GM18909 (cell line): ENCODE measurements around the gene CTNNA3.

Source experiments
- ATAC-seq: cut with Tn5 transposase; IDR thresholded peaks from one replicate; pipeline ENCODE4 v1.9.1; 2021; ENCODE audit warnings: mild to moderate bottlenecking; ENCODE audit not compliant: unreplicated experiment, poor library complexity

CTNNA3 gene

DNA sequence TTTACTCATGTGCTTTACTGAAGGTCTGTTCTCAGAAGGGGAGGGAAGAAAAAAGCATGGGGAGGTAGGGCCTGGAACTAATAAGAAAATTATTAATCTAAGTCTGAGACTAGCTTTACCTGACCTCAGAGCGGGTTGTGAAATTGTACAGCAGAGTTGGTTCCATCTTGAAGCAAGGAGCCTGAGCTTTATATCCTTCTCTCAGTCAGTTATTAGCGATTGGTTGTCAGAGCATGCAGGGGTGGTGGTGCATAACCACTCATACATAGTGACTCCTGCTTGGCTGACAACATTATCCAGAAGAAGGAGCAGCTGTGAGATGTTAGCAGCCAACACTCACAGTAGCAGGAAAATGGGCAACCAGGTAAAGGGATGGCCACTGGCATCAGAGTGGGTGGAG lies 1746.5 kb downstream of the CTNNA3 start:
- no peak for ATAC-seq

DNA sequence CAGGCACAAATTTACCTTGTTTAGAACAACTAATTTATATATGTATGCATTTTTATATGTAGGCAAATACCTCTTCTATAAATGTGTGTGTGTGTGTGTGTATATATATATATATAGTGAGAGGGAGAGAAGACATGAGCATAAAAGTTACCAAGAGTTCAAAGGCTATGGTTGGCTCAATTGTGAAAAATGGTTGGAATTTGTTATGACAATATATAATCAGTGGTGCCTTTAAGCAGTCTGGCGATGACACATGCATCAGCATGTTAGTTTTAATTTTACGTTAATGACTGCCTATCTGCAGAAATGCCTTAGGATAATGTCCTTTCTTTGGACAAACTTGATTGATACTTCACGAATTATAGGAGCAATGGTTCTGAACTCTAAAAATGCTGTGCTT lies 1750.9 kb downstream of the CTNNA3 start:
- no peak for ATAC-seq

DNA sequence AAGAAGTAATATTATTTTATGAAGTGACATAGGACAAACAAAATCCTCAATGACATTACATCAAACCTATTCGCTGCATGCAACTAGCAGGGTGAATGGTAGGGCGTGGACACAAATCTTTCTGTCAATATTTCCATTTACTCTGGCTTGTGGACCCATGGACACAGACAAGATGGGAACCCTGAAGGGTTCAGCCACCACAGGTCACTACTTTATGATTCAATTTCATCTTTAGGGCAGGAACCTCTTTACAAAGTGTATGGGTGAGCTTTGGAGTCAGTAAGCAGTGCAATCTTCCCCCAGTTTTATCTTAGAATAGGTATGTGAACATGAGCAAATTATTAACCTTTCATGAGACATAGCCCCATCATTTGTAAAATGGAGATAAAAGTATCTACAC lies 1752.5 kb downstream of the CTNNA3 start:
- ATAC-seq = no peak

DNA sequence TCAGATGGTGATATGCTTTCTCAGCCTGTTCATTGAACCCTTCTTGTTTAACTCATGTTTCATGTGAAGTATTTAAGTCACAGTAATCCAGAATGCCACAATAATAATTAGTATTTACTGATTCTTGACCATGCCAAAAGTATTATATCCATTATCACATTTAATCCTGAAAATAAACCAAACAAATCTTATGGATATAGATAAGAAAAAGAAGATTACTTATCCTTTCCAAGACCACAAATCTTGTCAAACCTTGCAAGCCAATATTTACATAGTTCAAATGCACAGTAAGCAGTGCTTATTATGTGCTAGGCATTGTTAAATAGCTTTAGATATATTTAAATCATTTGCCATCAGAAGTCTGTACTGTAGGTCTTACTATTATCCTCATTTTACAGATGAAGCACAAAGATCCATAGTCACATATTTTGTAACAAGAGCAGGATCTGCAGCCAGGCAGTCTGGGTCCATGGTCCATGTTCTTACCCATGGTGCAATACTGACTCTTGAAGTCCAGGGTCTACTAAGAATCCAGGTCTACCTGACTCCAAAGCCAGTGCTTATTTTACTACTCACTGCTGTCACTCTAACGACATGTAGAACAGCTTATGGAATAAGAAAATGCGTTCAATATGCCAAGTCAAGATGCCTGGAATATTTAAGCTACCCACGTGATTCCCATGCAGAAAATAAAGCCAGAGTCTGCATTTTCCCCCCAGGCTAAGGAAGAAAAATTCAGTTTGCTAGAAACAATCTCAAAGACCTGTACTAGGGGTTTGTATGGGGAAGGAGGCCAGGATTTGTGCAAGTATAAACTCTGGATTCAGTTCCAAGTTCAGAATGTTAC lies 1755.0 kb downstream of the CTNNA3 start:
- ATAC-seq = no peak

DNA sequence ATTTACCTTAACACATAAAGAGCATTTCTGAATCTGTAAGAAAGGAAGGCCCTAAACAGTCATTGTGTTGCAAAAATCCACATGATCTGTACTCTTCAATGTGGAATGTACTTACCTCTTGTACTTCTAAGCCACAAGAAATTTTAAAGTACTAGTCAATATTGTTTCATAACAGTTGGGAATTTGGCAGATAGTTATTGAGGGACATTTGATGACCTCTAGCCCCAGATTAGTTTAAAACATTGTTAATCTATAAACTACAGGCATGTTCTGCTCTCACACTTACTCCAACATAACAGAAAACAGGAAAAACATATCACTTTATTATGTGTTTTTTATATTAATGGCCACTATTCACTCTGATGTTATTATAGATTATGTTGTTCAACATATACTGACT lies 1755.9 kb downstream of the CTNNA3 start:
- ATAC-seq = no peak

DNA sequence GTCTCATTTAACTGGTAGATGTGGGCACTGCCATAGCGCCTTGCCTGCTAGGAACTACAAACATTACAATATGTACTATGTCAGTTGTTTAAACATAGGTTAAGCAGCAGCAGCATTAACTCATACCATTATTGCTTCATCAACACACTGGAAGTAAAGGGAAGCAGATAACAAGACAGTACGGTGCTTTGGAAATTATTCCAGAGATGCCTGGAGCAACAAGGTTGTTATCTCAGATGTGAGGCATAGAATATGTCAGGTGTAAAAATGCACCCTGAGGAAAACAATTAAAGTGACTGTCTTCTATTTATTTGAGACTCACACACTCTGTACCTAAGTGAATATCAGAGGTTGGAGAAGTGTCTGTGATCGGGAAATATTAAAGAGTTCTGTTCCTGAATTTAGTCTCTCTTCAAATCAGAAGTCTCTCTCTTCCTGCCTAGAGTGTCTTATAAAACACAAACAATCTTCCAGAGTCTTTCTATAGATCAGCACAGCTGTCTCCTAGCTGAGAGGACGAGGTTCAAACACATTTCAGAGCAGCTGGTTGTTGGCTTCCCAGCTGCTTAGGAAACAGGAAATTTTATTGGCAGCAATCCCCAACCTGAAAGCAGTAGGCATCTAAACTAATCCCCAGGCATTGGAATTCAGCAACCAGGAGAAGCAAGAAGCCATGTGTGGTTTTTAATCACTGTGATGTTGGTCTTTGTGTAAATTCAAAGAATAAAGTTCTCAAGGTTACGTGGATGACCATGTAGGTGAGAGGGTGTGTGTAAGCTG lies 1764.5 kb downstream of the CTNNA3 start:
- no peak for ATAC-seq

DNA sequence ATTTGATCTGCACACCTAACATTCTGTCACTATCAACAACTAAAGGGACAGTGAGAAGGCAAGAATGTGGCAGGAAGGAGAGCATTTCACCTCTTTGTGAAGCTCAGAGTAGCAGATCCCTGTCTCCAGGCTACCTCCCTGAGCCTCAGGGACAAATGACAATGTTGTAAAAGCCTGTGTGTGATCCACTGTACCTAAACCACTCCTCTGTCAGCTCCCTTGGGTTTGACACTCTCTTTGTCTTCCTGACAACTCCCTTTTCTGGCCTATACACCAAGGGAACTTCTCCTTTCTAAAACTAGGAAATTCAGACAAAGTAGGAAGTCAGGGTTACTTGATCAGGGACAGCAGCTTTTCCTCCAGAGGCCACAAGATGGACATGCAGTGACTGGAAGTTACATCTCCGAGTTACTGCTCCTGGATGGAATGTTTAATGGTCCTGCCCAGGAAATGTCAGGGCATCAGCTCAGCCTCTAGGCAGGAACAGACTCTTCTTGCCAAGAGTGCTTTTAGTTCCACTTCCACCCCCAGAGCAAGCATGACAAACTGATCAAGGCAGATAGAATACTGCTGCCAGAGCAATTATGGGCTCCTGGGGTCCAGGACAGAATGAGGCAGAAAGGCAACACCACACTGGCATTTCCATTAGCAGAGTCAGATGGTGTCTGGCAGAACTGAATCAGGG lies 1784.7 kb downstream of the CTNNA3 start:
- ATAC-seq = no peak

DNA sequence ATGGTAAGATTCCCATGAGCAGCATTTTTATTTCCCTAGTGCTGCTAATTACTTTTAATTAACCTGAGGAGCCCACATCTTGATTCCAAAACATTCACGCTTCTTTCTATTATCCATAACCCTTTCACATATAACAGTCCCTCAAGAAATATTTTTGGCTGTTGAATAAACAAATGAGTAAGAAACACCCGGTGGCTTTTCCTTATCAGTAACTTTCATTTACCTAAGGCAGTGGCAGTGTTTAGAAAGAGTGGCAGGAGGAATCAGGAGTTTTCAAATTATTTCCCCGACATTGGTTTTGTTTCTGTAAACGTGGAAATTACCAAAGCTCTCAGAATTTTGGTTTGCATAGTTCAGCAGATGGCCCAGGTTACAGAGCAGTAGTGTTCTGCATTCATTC lies 1785.8 kb downstream of the CTNNA3 start:
- no peak for ATAC-seq

DNA sequence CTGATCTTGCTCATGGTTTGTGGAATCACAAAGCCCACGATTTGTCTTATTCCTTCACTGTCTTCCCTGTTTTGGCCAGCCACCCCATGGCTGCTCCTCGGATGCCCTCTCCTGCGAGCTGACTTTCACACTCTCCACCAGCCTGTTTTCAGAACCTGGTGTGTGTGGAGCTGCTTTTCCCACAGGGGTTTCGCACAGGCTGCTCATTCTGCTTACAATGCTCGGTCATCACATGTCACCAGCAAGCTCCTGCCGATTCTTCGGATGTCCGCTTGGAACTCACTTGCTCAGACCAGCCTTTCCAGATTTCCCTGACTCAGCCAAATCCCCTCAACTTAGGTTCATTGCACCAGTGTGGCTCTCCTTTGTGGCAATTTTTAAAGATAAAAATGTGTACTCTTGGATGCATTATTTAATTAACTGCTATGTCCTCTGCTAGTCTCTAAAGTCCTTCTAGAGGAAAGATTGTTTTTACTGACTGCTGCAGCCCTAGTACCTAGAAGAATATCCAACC lies 1788.7 kb downstream of the CTNNA3 start:
- no peak for ATAC-seq

DNA sequence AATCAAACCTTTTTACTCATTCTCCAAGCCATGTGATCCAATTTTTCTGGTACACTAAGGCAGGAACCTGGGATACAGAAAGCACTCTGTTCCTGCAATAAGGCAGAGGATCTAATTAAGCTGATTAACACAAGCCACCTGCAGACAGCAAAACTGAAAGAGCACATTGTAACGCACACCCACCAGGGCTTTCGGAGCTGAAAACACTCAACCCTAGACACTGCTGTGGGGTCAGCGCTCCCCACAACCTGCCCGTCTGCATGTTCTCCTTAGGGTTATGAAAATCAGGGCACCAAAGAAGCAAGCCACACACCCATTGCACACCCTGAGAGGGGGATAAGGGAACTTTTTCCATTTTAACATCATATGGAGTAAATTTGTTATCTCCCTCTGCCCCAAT lies 1792.4 kb downstream of the CTNNA3 start:
- no peak for ATAC-seq

DNA sequence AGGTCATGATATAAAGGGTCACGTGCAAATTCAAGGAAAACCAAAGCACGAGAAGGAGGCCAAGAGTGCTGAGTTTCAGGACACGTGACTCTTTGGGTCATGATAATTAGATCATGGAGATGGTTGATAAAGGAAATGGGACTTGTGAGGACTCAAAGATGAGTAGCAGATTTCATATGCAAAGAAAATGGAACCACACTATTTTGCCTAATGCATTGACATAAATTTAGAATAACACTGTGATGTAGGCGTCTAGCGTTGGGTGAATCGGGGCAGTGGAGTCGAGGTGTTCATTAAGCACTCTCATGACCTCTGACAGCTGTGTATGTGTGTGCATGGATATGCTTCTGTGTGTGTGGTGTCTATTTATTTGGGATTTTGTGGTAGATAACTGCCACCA lies 1795.7 kb downstream of the CTNNA3 start:
- no peak for ATAC-seq

DNA sequence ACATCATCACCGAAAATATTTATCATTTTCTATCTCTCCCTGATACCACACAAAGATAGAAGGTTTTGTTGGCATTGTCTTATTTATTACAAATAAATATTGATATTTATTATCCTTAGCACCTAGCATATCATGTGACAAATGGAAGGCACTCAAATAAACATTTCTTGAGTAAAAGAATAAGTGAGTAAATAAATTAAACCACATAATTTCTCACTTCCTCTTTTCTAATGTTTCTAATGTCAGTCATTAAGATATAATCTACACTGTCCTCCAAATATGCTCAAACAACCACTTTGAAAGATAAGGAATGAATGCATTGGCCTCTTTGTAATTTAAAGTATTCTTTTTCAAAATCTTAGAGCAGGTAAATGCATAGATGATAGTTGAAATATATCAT lies 1797.9 kb downstream of the CTNNA3 start:
- ATAC-seq = no peak

DNA sequence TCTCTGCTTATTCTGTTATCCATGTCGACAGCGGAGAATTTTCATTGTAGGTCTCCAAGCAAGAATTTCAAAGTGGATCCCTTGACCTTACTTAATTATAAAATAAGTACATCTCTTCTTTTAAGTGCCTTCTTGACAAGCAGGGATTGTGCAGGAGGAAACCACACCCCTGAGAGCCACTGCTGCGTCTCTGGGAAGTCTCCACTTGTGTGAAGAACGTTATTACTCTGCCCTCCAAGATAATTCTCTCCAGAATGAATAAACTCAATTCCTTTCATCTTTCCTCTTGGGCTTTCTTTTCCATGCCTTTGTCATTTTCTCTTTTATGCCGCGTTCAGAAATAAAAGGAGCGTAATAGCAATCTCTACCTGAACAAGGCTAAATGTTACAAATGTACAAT lies 1801.0 kb downstream of the CTNNA3 start:
- ATAC-seq = no peak

DNA sequence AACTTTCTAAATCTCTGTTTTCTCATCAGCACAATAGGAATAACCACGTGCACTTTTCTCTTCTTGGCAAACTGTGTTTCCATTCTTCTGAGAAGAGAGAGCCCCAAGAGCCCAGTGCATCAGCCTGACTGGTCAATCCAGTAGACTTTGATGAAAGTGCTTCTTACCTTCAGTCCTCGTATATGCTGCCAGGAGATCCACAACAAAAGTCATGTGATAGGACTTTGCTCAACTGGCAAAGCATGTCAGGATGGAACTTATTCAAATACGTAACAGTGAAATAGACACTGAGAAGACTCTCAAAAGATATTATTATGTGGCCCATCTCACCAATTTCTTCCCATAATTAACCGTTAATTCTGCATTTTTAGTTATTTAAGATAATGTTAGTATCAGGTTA lies 1801.6 kb downstream of the CTNNA3 start:
- no peak for ATAC-seq

DNA sequence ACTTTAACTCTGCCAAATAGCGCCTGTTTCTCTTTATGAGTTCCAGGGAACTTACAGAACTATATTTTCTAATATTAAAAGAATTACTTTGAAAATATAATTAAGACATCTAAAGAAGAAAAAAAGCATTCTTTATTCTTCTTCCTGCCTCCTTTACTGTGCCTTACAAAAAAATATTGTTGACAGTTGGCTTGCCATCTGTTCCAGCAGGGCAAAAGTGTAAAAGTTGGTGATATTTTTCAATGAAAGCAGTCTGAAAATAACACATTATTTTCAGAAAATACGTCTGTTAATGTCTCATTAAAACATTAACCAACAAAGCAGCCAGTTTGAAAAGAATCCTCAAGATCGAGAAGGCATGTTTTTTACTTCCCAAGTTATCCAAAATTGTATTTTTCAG lies 1802.3 kb downstream of the CTNNA3 start:
- no peak for ATAC-seq

DNA sequence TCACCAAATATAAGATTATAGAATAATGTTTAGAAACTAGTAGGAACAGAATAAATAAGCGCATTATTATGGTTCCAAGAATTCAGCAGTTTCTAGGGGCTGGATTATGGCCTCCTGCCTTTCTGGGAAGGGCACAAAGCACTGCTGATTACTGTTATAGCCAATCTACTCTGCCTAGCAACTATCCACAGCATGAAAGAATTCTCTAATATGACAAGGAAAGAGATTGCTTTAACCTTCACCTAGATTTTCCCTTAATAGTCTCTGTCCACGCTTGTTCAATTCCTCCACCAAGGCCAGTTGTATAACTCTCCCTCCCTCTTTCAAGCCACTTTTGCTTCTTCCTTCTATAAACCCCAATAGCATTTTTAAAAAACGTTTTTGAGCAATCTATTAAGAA lies 1803.7 kb downstream of the CTNNA3 start:
- ATAC-seq = no peak

DNA sequence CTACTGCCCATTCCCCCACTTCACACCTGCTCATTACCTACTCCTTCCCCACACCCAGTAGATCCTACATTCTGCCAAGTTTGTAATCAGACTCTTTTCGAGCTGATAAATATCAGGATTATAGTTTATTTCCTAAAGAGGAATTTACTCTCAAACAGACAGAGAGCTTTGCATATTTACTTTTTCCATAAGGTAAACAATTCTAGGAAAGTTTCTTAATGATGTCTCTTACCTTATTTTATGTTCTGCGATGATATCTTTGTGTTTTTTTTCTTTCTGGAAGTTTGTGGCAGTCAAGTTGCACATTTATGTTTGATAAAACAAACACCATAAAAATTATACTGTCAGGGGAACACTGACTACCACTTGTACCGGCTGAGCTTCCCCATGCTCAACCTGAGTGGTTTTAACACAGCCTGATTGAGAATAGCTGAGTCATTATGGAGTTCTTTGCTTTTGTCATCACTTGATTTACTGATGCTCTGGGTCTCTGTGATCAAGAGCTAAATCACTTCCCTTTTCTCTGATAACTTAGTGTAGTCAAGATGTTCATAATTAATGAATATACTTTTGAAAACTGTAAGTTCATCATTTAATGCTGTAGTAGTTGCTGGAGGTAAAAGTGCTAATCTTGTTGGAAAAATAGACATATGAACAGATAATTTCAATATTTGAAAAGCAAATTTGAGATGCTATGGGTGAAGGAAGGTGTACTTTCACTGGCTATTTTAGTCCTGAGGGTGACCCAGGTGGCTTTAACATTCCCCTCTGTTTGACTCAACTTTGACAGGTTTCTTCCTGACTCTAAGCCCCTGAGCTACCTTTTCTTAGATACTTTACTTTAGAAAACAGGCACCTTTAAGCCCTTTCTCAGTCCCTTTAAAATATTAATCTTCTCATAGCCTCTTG lies 1804.7 kb downstream of the CTNNA3 start:
- ATAC-seq = peak; percentile 84

DNA sequence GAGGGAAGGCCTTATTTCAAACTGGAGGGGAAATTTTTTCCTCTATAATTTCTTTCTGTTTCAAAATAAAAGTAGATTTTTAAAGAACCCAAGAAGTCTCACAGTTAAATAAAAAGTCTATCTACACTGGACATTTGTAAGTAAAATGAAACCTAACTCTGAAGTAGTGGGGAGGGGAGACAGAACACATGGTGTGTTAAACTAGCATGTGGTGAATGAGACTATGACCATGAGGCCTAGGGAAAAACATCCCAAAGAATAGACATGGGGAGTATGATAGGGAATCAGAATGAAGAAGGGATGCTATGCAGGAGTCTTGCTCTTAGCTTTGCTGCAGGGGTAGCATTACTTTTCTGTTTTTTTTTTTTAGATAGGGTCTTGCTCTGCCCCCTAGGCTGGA lies 1831.5 kb downstream of the CTNNA3 start:
- no peak for ATAC-seq

DNA sequence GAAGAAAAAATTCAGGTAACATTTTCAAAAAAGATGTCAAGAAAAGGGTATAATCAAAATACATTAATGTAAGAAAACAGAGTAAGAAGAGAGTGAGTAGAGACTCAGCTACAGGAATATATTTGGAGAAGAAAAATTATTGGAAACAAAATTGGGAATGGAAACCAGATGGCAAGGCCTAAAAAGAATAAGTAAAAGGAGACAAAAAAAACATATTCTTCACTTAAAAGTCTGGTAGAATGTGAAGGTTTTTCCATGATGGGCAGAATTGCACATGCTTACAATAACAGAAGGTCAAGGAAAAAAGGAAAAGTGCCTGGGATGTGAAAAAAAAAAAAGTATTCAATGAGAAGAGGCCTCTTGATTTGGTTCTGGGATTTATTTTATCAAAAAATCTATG lies 1832.0 kb downstream of the CTNNA3 start:
- no peak for ATAC-seq
